K562 (cell line): Measurements from ENCODE around the gene COLEC12.

Experiments
- CHD2 ChIP-seq: IDR thresholded peaks from 2 replicates; pipeline ENCODE4 v1.6.1; 2011; ENCODE audit warnings: low read depth, low read length
- E2F6 ChIP-seq, 2 experiments: IDR thresholded peaks; 2 replicates each; pipeline ENCODE4 v1.6.1; 2011; ENCODE audit warnings: borderline replicate concordance in 1 of 2, control low read depth in 1 of 2, low read depth in 1 of 2, low read length in 1 of 2, mild to moderate bottlenecking in 1 of 2, mixed read lengths in 1 of 2, moderate library complexity in 1 of 2; ENCODE audit not compliant: insufficient read depth in 1 of 2, insufficient read length in 1 of 2, poor library complexity in 1 of 2, severe bottlenecking in 1 of 2; ENCODE audit errors: extremely low read depth in 1 of 2
- KLF6 ChIP-seq: fragments of 250-450 bp; sonication (Bioruptor Pico); IDR thresholded peaks from 2 replicates; pipeline ENCODE4 v1.4.0; 2020; ENCODE audit warnings: mild to moderate bottlenecking, moderate library complexity, borderline replicate concordance
- MAX ChIP-seq: sonication (generic); formaldehyde crosslinking; IDR thresholded peaks from 2 replicates; pipeline ENCODE4 v1.9.0; 2022; ENCODE audit warnings: mild to moderate bottlenecking, missing genetic modification reagents
- MAZ ChIP-seq, 2 experiments: fragments of 450-650 bp in 1 of 2; sonication (generic) in 1 of 2; formaldehyde crosslinking; IDR thresholded peaks in 1 of 2; conservative IDR thresholded peaks in 1 of 2; 2 replicates each; pipeline versions ENCODE4 v1.4.0 to v1.5.0; 2020; ENCODE audit warnings: mild to moderate bottlenecking in 1 of 2, missing genetic modification reagents in 1 of 2
- NFXL1 ChIP-seq: fragments of 450-650 bp; formaldehyde crosslinking; IDR thresholded peaks from 2 replicates; pipeline ENCODE4 v1.4.0; 2021; ENCODE audit warnings: mild to moderate bottlenecking
- OTX1 ChIP-seq: fragments of 450-650 bp; formaldehyde crosslinking; IDR thresholded peaks from 2 replicates; pipeline ENCODE4 v1.4.0; 2022; ENCODE audit warnings: mild to moderate bottlenecking
- POLR2AphosphoS2 ChIP-seq: IDR thresholded peaks from 2 replicates; pipeline ENCODE4 v1.6.1; 2012; ENCODE audit warnings: low read length, improper control_type of control experiment
- RB1 ChIP-seq: fragments of 450-650 bp; IDR thresholded peaks from 2 replicates; pipeline ENCODE4 v1.6.1; 2017; ENCODE audit warnings: low read depth, mild to moderate bottlenecking
- SP1 ChIP-seq: sonication (generic); formaldehyde crosslinking; IDR thresholded peaks from 2 replicates; pipeline ENCODE4 v1.8.1; 2022; ENCODE audit warnings: mild to moderate bottlenecking, missing genetic modification reagents
- USF1 ChIP-seq: sonication (generic); formaldehyde crosslinking; IDR thresholded peaks from 2 replicates; pipeline ENCODE4 v1.9.0; 2022; ENCODE audit warnings: mild to moderate bottlenecking, missing genetic modification reagents
- ZKSCAN8 ChIP-seq: fragments of 200-800 bp; sonication (Bioruptor generic); IDR thresholded peaks from 2 replicates; pipeline ENCODE4 v1.6.1; 2016; ENCODE audit warnings: missing genetic modification characterization, missing compliant biosample characterization
- ZNF274 ChIP-seq: IDR thresholded peaks from 2 replicates; pipeline ENCODE4 v1.6.1; 2011; ENCODE audit warnings: low read depth, mild to moderate bottlenecking, low read length, moderate library complexity, borderline replicate concordance

- TF ChIP-seq ZNF274: no peak
- TF ChIP-seq KLF6: no peak
- no peak for TF ChIP-seq NFXL1 (CRISPR knock-in tag)
- TF ChIP-seq MAX (CRISPR knock-in tag): no peak
- TF ChIP-seq POLR2AphosphoS2: no peak
- no peak for TF ChIP-seq MAZ (CRISPR knock-in tag; conservative IDR thresholded peaks at IDR 0.05 in 1 of 2, IDR thresholded peaks at IDR 0.05 in 1 of 2)
- TF ChIP-seq CHD2: no peak
- TF ChIP-seq RB1: no peak
- no peak for TF ChIP-seq SP1
- TF ChIP-seq OTX1: no peak
- no peak for TF ChIP-seq ZKSCAN8
- TF ChIP-seq USF1 (CRISPR knock-in tag): no peak
- no peak for TF ChIP-seq E2F6 (IDR thresholded peaks at IDR 0.05; ENCODE audit: borderline replicate concordance in 1 of 2, extremely low read depth in 1 of 2, insufficient read depth in 1 of 2, insufficient read length in 1 of 2, low read depth in 1 of 2, low read length in 1 of 2, poor library complexity in 1 of 2, severe bottlenecking in 1 of 2)
These were observed 213.8 kb downstream of the COLEC12 start for GRCh38 chr18:286515-287310.
